ENCODE measurements around the gene EI24. TPM values are rescaled to one million over a fixed set of nuclear protein-coding genes. Genes with fewer than 3 reads are reported as not detected.

EI24 gene
- polyA plus RNA-seq, 2 of the 4 experiments (the other 2 are of a cell fraction): 112 to 132 TPM

GRCh38 chr11:125562430-125562829, 6.8 kb upstream of the EI24 start:
- ChIA-PET CTCF (no interaction called here), POLR2A (no interaction called here)
- Histone ChIP-seq H3K4me2 (no peak overlapping the region), H3K4me1 (no peaks in the 10 kb centered on the region), H3K27ac (no peak overlapping the region), H3K9me3 (no peaks in the 10 kb centered on the region), H3K4me3 (no peak overlapping the region)
- 65% methylated on average over 4 of the region's 4 CpGs for WGBS (ENCODE audit: missing lambda C conversion rate)
- DNase-seq (ENCODE audit: low read depth in 1 of 2, low spot score in 1 of 2): no peak
- ATAC-seq: no peak
- TF ChIP-seq HEYL (CRISPR knock-in tag; IDR thresholded peaks at IDR 0.05) (no peak), SREBF2 (IDR thresholded peaks at IDR 0.05) (no peak), CBX2 (IDR thresholded peaks at IDR 0.05; ENCODE audit: borderline replicate concordance, low read depth) (no peak)
- TF ChIP-seq, protein P1, sequence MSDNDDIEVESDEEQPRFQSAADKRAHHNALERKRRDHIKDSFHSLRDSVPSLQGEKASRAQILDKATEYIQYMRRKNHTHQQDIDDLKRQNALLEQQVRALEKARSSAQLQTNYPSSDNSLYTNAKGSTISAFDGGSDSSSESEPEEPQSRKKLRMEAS (IDR thresholded peaks at IDR 0.05): no peak
- FAIRE-seq: no peak

DNA sequence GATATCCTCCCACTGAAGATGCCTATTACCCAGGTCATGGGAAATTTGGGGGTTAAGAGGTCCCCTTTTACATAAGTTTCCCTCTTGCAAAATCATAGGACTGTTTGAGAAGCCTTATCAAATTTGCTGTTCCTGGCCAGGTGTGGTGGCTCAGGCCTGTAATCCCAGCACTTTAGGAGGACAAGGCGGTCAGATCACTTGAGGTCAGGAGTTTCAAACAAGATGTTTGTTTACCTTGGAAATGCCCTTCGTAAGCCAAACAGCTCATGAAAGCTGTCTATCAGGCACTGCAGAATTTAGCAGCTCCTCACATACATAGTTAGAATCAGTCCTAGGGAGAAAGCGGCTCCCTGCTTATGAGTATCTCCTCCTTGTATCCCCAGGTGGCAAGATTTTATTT, 4.9 kb upstream of the EI24 start:
- no peak for TF ChIP-seq NR3C1 (IDR thresholded peaks at IDR 0.05)
- no peak for TF ChIP-seq CTCF (IDR thresholded peaks at IDR 0.05)
- no peak for TF ChIP-seq RAD21 (conservative IDR thresholded peaks at IDR 0.05 in 1 of 2, IDR thresholded peaks at IDR 0.05 in 1 of 2)
- TF ChIP-seq, protein P2, sequence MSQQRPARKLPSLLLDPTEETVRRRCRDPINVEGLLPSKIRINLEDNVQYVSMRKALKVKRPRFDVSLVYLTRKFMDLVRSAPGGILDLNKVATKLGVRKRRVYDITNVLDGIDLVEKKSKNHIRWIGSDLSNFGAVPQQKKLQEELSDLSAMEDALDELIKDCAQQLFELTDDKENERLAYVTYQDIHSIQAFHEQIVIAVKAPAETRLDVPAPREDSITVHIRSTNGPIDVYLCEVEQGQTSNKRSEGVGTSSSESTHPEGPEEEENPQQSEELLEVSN (IDR thresholded peaks at IDR 0.05; ENCODE audit: borderline replicate concordance, low read depth): no peak
- TF ChIP-seq TP53 (CRISPR knock-in tag; IDR thresholded peaks at IDR 0.05): no peak
- no peak for TF ChIP-seq HMGXB4 (CRISPR knock-in tag; IDR thresholded peaks at IDR 0.05; ENCODE audit: borderline replicate concordance)
- TF ChIP-seq, protein P3, sequence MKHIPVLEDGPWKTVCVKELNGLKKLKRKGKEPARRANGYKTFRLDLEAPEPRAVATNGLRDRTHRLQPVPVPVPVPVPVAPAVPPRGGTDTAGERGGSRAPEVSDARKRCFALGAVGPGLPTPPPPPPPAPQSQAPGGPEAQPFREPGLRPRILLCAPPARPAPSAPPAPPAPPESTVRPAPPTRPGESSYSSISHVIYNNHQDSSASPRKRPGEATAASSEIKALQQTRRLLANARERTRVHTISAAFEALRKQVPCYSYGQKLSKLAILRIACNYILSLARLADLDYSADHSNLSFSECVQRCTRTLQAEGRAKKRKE (CRISPR knock-in tag; IDR thresholded peaks at IDR 0.05; ENCODE audit: low read depth): no peak
- no peak for TF ChIP-seq ZSCAN20 (CRISPR knock-in tag; IDR thresholded peaks at IDR 0.05)
- TF ChIP-seq FOSB (CRISPR knock-in tag; IDR thresholded peaks at IDR 0.05): no peak
- TF ChIP-seq, protein P4, sequence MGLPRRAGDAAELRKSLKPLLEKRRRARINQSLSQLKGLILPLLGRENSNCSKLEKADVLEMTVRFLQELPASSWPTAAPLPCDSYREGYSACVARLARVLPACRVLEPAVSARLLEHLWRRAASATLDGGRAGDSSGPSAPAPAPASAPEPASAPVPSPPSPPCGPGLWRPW (IDR thresholded peaks at IDR 0.05): no peak
- no peak for TF ChIP-seq BCL3 (IDR thresholded peaks at IDR 0.05)
- TF ChIP-seq ESRRA (IDR thresholded peaks at IDR 0.05; ENCODE audit: borderline replicate concordance, low read length): no peak
- no peak for TF ChIP-seq HOXB5 (CRISPR knock-in tag; IDR thresholded peaks at IDR 0.05)
- no peak for TF ChIP-seq JUNB (IDR thresholded peaks at IDR 0.05)
- ChIA-PET CTCF (no interaction called here), POLR2A (no interaction called here)
- DNase-seq (ENCODE audit: low read depth in 1 of 2, low spot score in 1 of 2) (no peak), ATAC-seq (no peak), FAIRE-seq (no peak)
- Histone ChIP-seq H3K4me3 (no peak overlapping the region), H3K4me1 (no peaks in the 10 kb centered on the region), H3K27ac (no peak overlapping the region), H3K9me3 (no peaks in the 10 kb centered on the region), H3K4me2 (no peak overlapping the region)
- 73% methylated on average over 3 of the region's 3 CpGs for WGBS (ENCODE audit: missing lambda C conversion rate)
